Neural cell (in vitro differentiated cells): ENCODE data around the gene ZBTB46. TPM values are rescaled to one million over a fixed set of nuclear protein-coding genes. Genes with fewer than 3 reads are reported as not detected.

Source experiments
- H2AFZ ChIP-seq: fragments of 200-600, 300-800 bp; sonication (generic), shearing (Covaris generic); 2 replicates; pipeline ENCODE4 v1.6.0; 2014; ENCODE audit warnings: low read depth, mild to moderate bottlenecking, antibody characterized with exemption, low read length, moderate library complexity
- H3F3A ChIP-seq: fragments of 200-600 bp; shearing (Covaris generic); 2 replicates; pipeline ENCODE4 v1.6.1; 2016; ENCODE audit warnings: mild to moderate bottlenecking, moderate library complexity, mixed read lengths, antibody characterized with exemption, low read length; ENCODE audit not compliant: insufficient read depth, poor library complexity, severe bottlenecking
- H3K27ac ChIP-seq: fragments of 200-600, 300-800 bp; sonication (generic), shearing (Covaris generic); 2 replicates; pipeline ENCODE4 v1.5.1; 2014; ENCODE audit warnings: mild to moderate bottlenecking, low read length, moderate library complexity
- H3K27me3 ChIP-seq: fragments of 300-800, 200-600 bp; sonication (generic), shearing (Covaris generic); 2 replicates; pipeline ENCODE4 v1.6.0; 2014; ENCODE audit warnings: mild to moderate bottlenecking, low read depth, low read length, moderate library complexity; ENCODE audit not compliant: insufficient read depth
- H3K36me3 ChIP-seq: fragments of 300-800, 200-600 bp; sonication (generic), shearing (Covaris generic); 2 replicates; pipeline ENCODE4 v1.5.1; 2014; ENCODE audit warnings: mild to moderate bottlenecking, antibody characterized with exemption, low read length, moderate library complexity; ENCODE audit not compliant: insufficient read depth
- H3K4me2 ChIP-seq: fragments of 300-800, 200-600 bp; sonication (generic), shearing (Covaris generic); 2 replicates; pipeline ENCODE4 v1.6.0; 2014; ENCODE audit warnings: mild to moderate bottlenecking, low read length
- H3K4me3 ChIP-seq: fragments of 300-800, 200-600 bp; sonication (generic), shearing (Covaris generic); 2 replicates; pipeline ENCODE4 v1.5.1; 2014; ENCODE audit warnings: mild to moderate bottlenecking, low read length, moderate library complexity
- H3K79me2 ChIP-seq: fragments of 200-600 bp; shearing (Covaris generic); replicated peaks from 2 replicates; pipeline ENCODE4 v1.6.0; 2014; ENCODE audit warnings: mild to moderate bottlenecking, low read length, moderate library complexity; ENCODE audit not compliant: insufficient read depth
- H3K9ac ChIP-seq: fragments of 300-800, 200-600 bp; sonication (generic), shearing (Covaris generic); 2 replicates; pipeline ENCODE4 v1.6.1; 2016; ENCODE audit warnings: mild to moderate bottlenecking, low read length, mixed read lengths
- H3K9me2 ChIP-seq: fragments of 200-600 bp; shearing (Covaris generic); 2 replicates; pipeline ENCODE4 v1.6.1; 2016; ENCODE audit warnings: mild to moderate bottlenecking, low read length, mixed read lengths; ENCODE audit not compliant: insufficient read depth
- H3K9me3 ChIP-seq: fragments of 200-600, 300-800 bp; sonication (generic), shearing (Covaris generic); 2 replicates; pipeline ENCODE4 v1.6.1; 2016; ENCODE audit warnings: mild to moderate bottlenecking, mixed run types, low read length, moderate library complexity, mixed read lengths
- H4K20me1 ChIP-seq: fragments of 200-600 bp; shearing (Covaris generic); 2 replicates; pipeline ENCODE4 v1.6.1; 2016; ENCODE audit warnings: mild to moderate bottlenecking, mixed run types; ENCODE audit not compliant: insufficient read depth
- EP300 ChIP-seq: fragments of 450-650 bp; conservative IDR thresholded peaks from 2 replicates; pipeline ENCODE4 v1.6.1; 2014; ENCODE audit warnings: antibody characterized with exemption, mild to moderate bottlenecking, moderate library complexity; ENCODE audit not compliant: poor library complexity, severe bottlenecking
- EZH2 ChIP-seq: fragments of 200-600, 300-800 bp; shearing (Covaris generic), sonication (generic); IDR thresholded peaks from 2 replicates; pipeline ENCODE4 v1.6.1; 2014; ENCODE audit warnings: antibody characterized with exemption, low read length, borderline replicate concordance, mild to moderate bottlenecking; ENCODE audit not compliant: insufficient read depth, poor library complexity, severe bottlenecking
- MXI1 ChIP-seq: fragments of 450-650 bp; conservative IDR thresholded peaks from 2 replicates; pipeline ENCODE4 v1.6.1; 2014; ENCODE audit warnings: antibody characterized with exemption, mild to moderate bottlenecking; ENCODE audit not compliant: poor library complexity, severe bottlenecking
- POLR2AphosphoS5 ChIP-seq: IDR thresholded peaks from 2 replicates; pipeline ENCODE4 v1.6.1; 2012
- RAD21 ChIP-seq: fragments of 450-650 bp; conservative IDR thresholded peaks from 2 replicates; pipeline ENCODE4 v1.6.1; 2014; ENCODE audit warnings: antibody characterized with exemption, mild to moderate bottlenecking, moderate library complexity
- SMC3 ChIP-seq: fragments of 450-650 bp; conservative IDR thresholded peaks from 2 replicates; pipeline ENCODE4 v1.6.1; 2014; ENCODE audit warnings: antibody characterized with exemption, mild to moderate bottlenecking, moderate library complexity; ENCODE audit not compliant: poor library complexity
- TAF1 ChIP-seq: IDR thresholded peaks from 2 replicates; pipeline ENCODE4 v1.6.1; 2012; ENCODE audit warnings: low read depth
- polyA plus RNA-seq: library from polyadenylated mRNA; depleted of rRNA; stranded (reverse); fragments of >200 nt; gene quantifications from 2 replicates; pipeline ENCODE4 v1.2.3, GENCODE V29; 2014
- TF ChIP-seq, protein P1 (sequence below): IDR thresholded peaks from 2 replicates; pipeline ENCODE4 v1.6.1; 2012; ENCODE audit warnings: borderline replicate concordance
- TF ChIP-seq, protein P2 (sequence below): fragments of 450-650 bp; IDR thresholded peaks from 2 replicates; pipeline ENCODE4 v1.5.1; 2014; ENCODE audit warnings: antibody characterized with exemption, mild to moderate bottlenecking, moderate library complexity; ENCODE audit not compliant: poor library complexity, severe bottlenecking

The ZBTB46 gene
- polyA plus RNA-seq, 1 donor from 2014 or later = 15.0 TPM

DNA sequence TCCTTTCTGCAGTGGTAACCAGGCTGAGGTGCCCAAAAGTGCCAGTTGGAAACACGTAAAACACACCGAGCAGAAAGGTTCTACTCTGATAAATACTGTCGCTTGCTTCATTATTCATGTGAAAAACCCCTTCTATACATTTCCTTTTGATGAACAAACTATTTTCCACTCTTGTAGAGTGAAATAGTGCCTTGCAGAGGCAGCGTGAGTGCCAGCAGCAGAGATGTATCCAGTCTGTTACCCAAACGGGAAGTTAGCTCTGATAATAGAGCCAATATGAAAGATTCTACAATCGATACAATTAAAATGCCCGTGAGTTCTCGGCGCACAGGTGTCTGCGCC, 1.5 kb downstream of the ZBTB46 start:
- Histone ChIP-seq H2AFZ (no peak overlapping the region), H3K36me3 (no peaks in the 10 kb centered on the region), H3K4me2 (peak overlapping the region; percentile 95), H3K27me3 (peaks cover 12% of the 10 kb centered on the region), H3K9me3 (no peaks in the 10 kb centered on the region), H3K9me2 (no peaks in the 10 kb centered on the region), H3K4me3 (peak overlapping the region; percentile 90), H3F3A (peaks cover 5% of the 10 kb centered on the region), H3K79me2 (peaks cover 44% of the 10 kb centered on the region), H4K20me1 (no peaks in the 10 kb centered on the region), H3K9ac (peak overlapping the region; percentile 74), H3K27ac (peak overlapping the region; percentile 55)
- TF ChIP-seq EZH2 (no peak), RAD21 (peak; percentile 6)

- peak overlapping the region; percentile 74 for H3K9ac ChIP-seq
- TF ChIP-seq, protein P1, sequence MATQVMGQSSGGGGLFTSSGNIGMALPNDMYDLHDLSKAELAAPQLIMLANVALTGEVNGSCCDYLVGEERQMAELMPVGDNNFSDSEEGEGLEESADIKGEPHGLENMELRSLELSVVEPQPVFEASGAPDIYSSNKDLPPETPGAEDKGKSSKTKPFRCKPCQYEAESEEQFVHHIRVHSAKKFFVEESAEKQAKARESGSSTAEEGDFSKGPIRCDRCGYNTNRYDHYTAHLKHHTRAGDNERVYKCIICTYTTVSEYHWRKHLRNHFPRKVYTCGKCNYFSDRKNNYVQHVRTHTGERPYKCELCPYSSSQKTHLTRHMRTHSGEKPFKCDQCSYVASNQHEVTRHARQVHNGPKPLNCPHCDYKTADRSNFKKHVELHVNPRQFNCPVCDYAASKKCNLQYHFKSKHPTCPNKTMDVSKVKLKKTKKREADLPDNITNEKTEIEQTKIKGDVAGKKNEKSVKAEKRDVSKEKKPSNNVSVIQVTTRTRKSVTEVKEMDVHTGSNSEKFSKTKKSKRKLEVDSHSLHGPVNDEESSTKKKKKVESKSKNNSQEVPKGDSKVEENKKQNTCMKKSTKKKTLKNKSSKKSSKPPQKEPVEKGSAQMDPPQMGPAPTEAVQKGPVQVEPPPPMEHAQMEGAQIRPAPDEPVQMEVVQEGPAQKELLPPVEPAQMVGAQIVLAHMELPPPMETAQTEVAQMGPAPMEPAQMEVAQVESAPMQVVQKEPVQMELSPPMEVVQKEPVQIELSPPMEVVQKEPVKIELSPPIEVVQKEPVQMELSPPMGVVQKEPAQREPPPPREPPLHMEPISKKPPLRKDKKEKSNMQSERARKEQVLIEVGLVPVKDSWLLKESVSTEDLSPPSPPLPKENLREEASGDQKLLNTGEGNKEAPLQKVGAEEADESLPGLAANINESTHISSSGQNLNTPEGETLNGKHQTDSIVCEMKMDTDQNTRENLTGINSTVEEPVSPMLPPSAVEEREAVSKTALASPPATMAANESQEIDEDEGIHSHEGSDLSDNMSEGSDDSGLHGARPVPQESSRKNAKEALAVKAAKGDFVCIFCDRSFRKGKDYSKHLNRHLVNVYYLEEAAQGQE = no peak
- TF ChIP-seq EZH2 (no peak), SMC3 (no peak), TAF1 (no peak), POLR2AphosphoS5 (no peak), EP300 (no peak), MXI1 (no peak), RAD21 (no peak)
- TF ChIP-seq, protein P2, sequence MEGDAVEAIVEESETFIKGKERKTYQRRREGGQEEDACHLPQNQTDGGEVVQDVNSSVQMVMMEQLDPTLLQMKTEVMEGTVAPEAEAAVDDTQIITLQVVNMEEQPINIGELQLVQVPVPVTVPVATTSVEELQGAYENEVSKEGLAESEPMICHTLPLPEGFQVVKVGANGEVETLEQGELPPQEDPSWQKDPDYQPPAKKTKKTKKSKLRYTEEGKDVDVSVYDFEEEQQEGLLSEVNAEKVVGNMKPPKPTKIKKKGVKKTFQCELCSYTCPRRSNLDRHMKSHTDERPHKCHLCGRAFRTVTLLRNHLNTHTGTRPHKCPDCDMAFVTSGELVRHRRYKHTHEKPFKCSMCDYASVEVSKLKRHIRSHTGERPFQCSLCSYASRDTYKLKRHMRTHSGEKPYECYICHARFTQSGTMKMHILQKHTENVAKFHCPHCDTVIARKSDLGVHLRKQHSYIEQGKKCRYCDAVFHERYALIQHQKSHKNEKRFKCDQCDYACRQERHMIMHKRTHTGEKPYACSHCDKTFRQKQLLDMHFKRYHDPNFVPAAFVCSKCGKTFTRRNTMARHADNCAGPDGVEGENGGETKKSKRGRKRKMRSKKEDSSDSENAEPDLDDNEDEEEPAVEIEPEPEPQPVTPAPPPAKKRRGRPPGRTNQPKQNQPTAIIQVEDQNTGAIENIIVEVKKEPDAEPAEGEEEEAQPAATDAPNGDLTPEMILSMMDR = no peak
- peaks cover 47% of the 10 kb centered on the region for H3K79me2 ChIP-seq
- peaks cover 12% of the 10 kb centered on the region for H3K27me3 ChIP-seq
- no peaks in the 10 kb centered on the region for H3K36me3 ChIP-seq
- peaks cover 5% of the 10 kb centered on the region for H3F3A ChIP-seq
- no peaks in the 10 kb centered on the region for H4K20me1 ChIP-seq
- no peak overlapping the region for H3K27ac ChIP-seq
- peak overlapping the region; percentile 90 for H3K4me3 ChIP-seq
- H3K4me2 ChIP-seq = peak overlapping the region; percentile 95
- no peaks in the 10 kb centered on the region for H3K9me3 ChIP-seq
- no peak overlapping the region for H2AFZ ChIP-seq
- no peaks in the 10 kb centered on the region for H3K9me2 ChIP-seq
These were observed 2.1 kb downstream of the ZBTB46 start for GRCh38 chr20:63828951-63829350.

DNA sequence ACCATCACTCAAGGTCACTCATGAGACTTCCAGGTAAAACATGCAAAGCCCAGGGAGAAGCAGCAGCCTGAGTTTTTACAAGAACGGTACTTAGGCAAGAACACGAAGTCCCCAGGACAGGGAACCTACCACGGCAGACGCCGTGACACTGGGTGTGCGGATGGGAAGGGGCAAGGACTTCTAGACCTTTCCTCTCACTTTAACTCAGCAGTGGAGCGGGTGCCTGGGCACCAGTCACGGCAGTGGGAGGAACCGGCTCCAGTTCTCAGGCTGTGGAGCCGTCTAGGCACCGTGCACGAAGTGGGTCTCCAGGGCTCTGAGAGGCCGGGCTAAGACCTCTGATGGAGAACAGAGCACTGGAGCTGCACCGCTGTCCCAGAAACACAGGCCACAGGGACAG, 2.5 kb downstream of the ZBTB46 start:
- Histone ChIP-seq H3K79me2 (peaks cover 47% of the 10 kb centered on the region), H3K4me3 (peak overlapping the region; percentile 90), H3K36me3 (no peaks in the 10 kb centered on the region), H3K27me3 (peaks cover 12% of the 10 kb centered on the region), H3F3A (peaks cover 5% of the 10 kb centered on the region), H3K9me2 (no peaks in the 10 kb centered on the region), H3K9ac (no peak overlapping the region), H4K20me1 (no peaks in the 10 kb centered on the region), H2AFZ (no peak overlapping the region), H3K4me2 (peak overlapping the region; percentile 95), H3K9me3 (no peaks in the 10 kb centered on the region), H3K27ac (no peak overlapping the region)
- TF ChIP-seq RAD21 (no peak), MXI1 (no peak), EZH2 (no peak), POLR2AphosphoS5 (no peak), SMC3 (no peak), TAF1 (no peak), EP300 (no peak)
- TF ChIP-seq, protein P2 = no peak
- TF ChIP-seq, protein P1 = no peak
